Esophagus squamous epithelium (tissue), 5 donors: ENCODE data around the gene ALDH4A1. TPM values are rescaled to one million over a fixed set of nuclear protein-coding genes. Genes with fewer than 3 reads are reported as not detected.

Experiments used
- DNase-seq: peaks from one replicate; lab custom pipeline; 2025; lab: John Stamatoyannopoulos, UW
- H3K27ac ChIP-seq, 4 donors: fragments of 200-600 bp; sonication (generic); one replicate each; pipeline ENCODE4 v1.5.1; 2016 to 2019; ENCODE audit warnings: mild to moderate bottlenecking in 1 of 4
- H3K27me3 ChIP-seq, 4 donors: fragments of 200-600 bp; sonication (generic); 1 replicate in 3 of 4; 2 replicates in 1 of 4; pipeline versions ENCODE4 v1.5.1 to v1.6.0; 2017 to 2021; ENCODE audit warnings: antibody characterized with exemption in 1 of 4
- H3K36me3 ChIP-seq, 3 donors: fragments of 200-600 bp; sonication (generic); one replicate each; pipeline ENCODE4 v1.5.1; 2016 to 2019
- H3K4me1 ChIP-seq, 3 donors: fragments of 200-600 bp; sonication (generic); one replicate each; pipeline ENCODE4 v1.5.1; 2017 to 2019
- H3K4me3 ChIP-seq, 4 donors: fragments of 200-600 bp; sonication (generic); 1 replicate in 3 of 4; 2 replicates in 1 of 4; pipeline ENCODE4 v1.5.1; 2016 to 2019; ENCODE audit warnings: mild to moderate bottlenecking in 2 of 4, moderate library complexity in 1 of 4
- H3K9me3 ChIP-seq, 3 donors: fragments of 200-600 bp; sonication (generic); one replicate each; pipeline ENCODE4 v1.5.1; 2016 to 2019
- POLR2A ChIP-seq, 4 donors: fragments of 450-650 bp; IDR thresholded peaks; one replicate each; pipeline ENCODE4 v1.6.1; 2017; ENCODE audit warnings: antibody characterized with exemption in 4 of 4, mild to moderate bottlenecking in 4 of 4, moderate library complexity in 3 of 4
- WGBS, 2 donors: methylation state at CpG; one replicate each; pipeline ENCODE4 v1.1.5; 2018; 5-methylcytosine and 5-hydroxymethylcytosine counted together
- intact Hi-C: fragments of 100-400 bp; cut with DNase I; formaldehyde crosslinking; loops from one replicate; pipeline ENCODE4 v1.15.0; 2022
- total RNA-seq, 4 donors: library from RNA; depleted of rRNA; stranded (reverse); fragments of >200 nt; gene quantifications; one replicate each; pipeline ENCODE4 v1.1.0, GENCODE V29; 2016
- TF ChIP-seq, protein P1 (sequence below), 6 experiments: fragments of 450-650 bp in 4 of 6; fragments of 200-600 bp in 2 of 6; sonication (generic) in 2 of 6; IDR thresholded peaks; one replicate each; pipeline ENCODE4 v1.5.1; 2016 to 2019; ENCODE audit warnings: antibody characterized with exemption in 6 of 6, mild to moderate bottlenecking in 4 of 6, moderate library complexity in 4 of 6
- donor health status: DM: yes; HTN: yes; CAD: no.

The ALDH4A1 gene
- total RNA-seq, 4 donors from 2014 or later = 36.7 to 59.1 (median 50.3) TPM

DNA sequence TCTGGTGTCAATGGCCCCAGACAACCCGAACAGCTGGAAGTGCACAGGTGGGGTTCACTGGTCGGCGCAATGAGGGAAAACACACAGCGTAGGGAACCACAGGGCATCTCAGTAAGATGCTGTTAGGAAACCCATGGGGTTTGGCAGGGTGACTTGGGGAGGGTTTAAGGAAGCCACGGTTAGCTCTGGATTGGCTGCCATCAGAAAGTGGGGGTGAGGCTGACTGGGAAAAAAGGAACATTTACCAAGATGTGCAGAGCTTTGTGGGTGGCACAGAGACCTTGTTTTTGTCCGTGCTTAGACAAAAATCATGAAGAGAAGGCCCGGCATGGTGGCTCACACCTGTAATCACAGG, 11.0 kb downstream of the ALDH4A1 start:
- intact Hi-C loops = no loop called here
- DNase-seq = no peak
- TF ChIP-seq, protein P1, sequence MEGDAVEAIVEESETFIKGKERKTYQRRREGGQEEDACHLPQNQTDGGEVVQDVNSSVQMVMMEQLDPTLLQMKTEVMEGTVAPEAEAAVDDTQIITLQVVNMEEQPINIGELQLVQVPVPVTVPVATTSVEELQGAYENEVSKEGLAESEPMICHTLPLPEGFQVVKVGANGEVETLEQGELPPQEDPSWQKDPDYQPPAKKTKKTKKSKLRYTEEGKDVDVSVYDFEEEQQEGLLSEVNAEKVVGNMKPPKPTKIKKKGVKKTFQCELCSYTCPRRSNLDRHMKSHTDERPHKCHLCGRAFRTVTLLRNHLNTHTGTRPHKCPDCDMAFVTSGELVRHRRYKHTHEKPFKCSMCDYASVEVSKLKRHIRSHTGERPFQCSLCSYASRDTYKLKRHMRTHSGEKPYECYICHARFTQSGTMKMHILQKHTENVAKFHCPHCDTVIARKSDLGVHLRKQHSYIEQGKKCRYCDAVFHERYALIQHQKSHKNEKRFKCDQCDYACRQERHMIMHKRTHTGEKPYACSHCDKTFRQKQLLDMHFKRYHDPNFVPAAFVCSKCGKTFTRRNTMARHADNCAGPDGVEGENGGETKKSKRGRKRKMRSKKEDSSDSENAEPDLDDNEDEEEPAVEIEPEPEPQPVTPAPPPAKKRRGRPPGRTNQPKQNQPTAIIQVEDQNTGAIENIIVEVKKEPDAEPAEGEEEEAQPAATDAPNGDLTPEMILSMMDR (IDR thresholded peaks at IDR 0.05) = no peak
- no peak for TF ChIP-seq POLR2A (IDR thresholded peaks at IDR 0.05)
- H3K27ac ChIP-seq = no peak overlapping the region
- H3K9me3 ChIP-seq = no peaks in the 10 kb centered on the region
- H3K4me1 ChIP-seq = peaks cover 0 to 48% (median 15%) of the 10 kb centered on the region in 3 donors
- peaks cover 0 to 50% (median 0%) of the 10 kb centered on the region in 3 donors for H3K36me3 ChIP-seq
- no peaks in the 10 kb centered on the region for H3K27me3 ChIP-seq
- WGBS, 2 donors = 79 to 83% methylated on average over 7 of the region's 7 CpGs
- H3K4me3 ChIP-seq = no peak overlapping the region

DNA sequence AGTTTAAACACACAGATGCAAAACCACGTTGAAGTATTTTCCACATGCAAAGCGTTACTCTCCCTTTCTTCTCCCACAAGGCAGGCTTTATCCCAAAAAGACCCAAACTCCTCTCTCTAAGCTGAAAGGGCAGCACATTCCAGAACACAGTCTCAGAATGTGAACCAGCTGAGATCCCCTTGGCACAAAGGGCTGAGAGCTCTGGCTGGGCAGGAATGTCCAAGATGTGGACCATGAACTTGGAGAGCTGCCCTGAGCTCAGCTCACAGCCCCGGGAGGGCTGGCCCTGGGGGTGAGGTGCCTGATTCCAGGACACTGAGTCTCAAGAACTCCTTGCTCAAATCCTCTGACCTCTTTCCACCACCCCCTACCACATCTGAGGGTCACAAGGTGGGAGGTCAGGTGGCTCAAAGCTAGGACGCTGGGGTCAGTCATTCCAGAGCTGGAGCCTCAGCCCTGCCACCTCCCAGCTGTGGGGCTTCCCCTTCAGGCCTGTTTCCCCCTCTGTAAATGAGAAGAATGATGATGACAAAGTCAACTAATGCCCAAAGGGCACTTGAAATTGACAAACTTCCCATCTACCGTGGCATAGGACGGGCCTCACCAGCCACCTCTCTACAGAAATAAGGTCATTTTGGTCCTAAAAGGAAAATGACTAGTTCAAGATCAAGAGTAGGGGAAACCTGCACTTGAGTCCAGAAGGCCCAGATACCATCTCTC, 11.5 kb downstream of the ALDH4A1 start:
- no peaks in the 10 kb centered on the region for H3K27me3 ChIP-seq
- no peaks in the 10 kb centered on the region for H3K9me3 ChIP-seq
- WGBS, 2 donors = 68 to 75% methylated on average over 2 to 4 of the region's 6 CpGs
- intact Hi-C loops = no loop called here
- TF ChIP-seq, protein P1 (IDR thresholded peaks at IDR 0.05) = no peak
- no peak for TF ChIP-seq POLR2A (IDR thresholded peaks at IDR 0.05)
- no peak overlapping the region for H3K4me3 ChIP-seq
- no peak for DNase-seq
- H3K27ac ChIP-seq = peak overlapping the region in 1 of 4 donors; percentile 34
- H3K4me1 ChIP-seq = peaks cover 0 to 49% (median 17%) of the 10 kb centered on the region in 3 donors
- peaks cover 0 to 50% (median 0%) of the 10 kb centered on the region in 3 donors for H3K36me3 ChIP-seq

DNA sequence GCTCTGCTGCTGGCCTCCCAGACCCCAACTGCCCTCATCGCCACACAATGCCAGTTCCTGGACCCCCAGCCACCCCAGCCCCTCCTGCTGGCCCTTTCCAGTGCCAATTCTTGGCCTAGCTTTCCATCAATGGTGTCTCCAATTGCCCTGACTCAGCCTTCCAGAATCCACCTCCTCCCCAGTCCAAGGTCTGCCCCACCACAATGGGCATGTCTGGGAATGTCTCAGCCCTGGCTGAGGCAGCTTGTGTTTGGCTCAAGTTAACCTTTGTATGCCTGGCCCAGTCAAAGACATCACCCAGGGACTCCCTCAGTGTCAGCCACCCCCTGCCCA, 16.4 kb downstream of the ALDH4A1 start:
- intact Hi-C loops = no loop called here
- DNase-seq = no peak
- WGBS, 2 donors = 50 to 55% methylated on average over 1 of the region's 1 CpG
- H3K36me3 ChIP-seq = peaks cover 0 to 67% (median 5%) of the 10 kb centered on the region in 3 donors
- no peaks in the 10 kb centered on the region for H3K9me3 ChIP-seq
- H3K27ac ChIP-seq = peak overlapping the region in 3 of 4 donors; percentile 19 to 48 (median 26)
- H3K27me3 ChIP-seq = no peaks in the 10 kb centered on the region
- TF ChIP-seq POLR2A (IDR thresholded peaks at IDR 0.05) = no peak
- TF ChIP-seq, protein P1 (IDR thresholded peaks at IDR 0.05) = no peak
- peaks cover 9 to 78% (median 22%) of the 10 kb centered on the region in 3 donors for H3K4me1 ChIP-seq
- no peak overlapping the region for H3K4me3 ChIP-seq

DNA sequence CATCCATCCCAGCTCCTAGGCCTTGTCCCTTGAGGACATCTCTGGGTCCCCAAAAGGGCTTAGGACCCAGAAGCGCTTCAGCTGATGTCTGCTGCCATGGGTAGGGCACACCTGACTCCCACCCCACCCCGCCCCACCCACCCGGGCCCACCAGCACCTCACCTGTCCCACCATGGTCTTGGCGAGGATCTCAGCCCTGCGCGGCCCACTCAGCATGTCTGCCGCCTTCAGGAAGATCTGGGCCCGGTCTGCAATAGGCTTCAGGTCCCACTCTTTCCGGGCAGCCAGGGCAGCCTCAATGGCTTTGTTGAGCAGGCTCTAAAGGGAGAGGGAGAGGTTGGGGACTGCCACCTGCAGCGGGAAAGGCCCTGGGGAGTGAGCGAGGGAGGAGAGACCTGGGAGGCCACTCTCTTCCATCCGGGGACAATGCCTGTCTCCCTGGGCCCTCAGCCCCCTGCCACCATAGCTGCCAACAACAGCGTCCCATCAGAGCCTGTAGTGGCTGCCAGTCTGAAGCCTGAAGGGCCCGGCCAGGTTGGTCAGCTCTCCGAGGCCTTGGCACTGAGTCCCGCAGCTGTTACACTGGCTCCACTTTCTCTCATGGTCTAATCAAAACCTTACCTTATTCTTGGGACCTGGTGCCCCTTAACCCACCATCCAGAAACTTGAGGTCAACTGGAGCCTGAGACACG, 16.9 kb downstream of the ALDH4A1 start:
- peak overlapping the region in 1 of 4 donors; percentile 19 for H3K27ac ChIP-seq
- H3K36me3 ChIP-seq = peaks cover 0 to 67% (median 5%) of the 10 kb centered on the region in 3 donors
- H3K4me3 ChIP-seq = no peak overlapping the region
- intact Hi-C loops = no loop called here
- TF ChIP-seq, protein P1 (IDR thresholded peaks at IDR 0.05) = no peak
- TF ChIP-seq POLR2A (IDR thresholded peaks at IDR 0.05) = no peak
- no peaks in the 10 kb centered on the region for H3K27me3 ChIP-seq
- H3K9me3 ChIP-seq = no peaks in the 10 kb centered on the region
- 57 to 70% methylated on average over 4 to 5 of the region's 17 CpGs for WGBS, 2 donors
- peaks cover 9 to 83% (median 18%) of the 10 kb centered on the region in 3 donors for H3K4me1 ChIP-seq
- no peak for DNase-seq

DNA sequence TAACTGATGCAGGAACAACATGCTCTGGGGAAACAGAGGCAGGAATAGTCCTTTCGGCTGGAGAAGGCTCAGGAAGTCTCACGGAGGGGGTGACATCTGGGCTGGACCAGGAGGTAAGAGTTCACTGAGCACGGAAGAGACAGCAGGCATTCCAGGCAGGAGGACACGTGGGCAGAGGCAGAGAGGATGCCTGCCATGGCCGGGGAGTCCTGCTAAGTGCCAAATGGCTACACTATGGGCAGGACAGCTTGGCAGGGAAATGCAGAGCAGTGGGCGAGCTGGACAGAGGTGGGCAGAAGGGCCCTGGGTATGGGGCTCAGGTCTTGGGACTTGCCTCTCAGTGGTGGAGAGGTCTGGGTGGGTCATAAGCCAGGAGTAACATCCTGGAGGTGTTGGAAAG, 17.6 kb downstream of the ALDH4A1 start:
- Histone ChIP-seq H3K27me3 (no peaks in the 10 kb centered on the region), H3K36me3 (peaks cover 0 to 60% (median 5%) of the 10 kb centered on the region in 3 donors), H3K4me1 (peaks cover 9 to 91% (median 23%) of the 10 kb centered on the region in 3 donors), H3K9me3 (no peaks in the 10 kb centered on the region), H3K27ac (no peak overlapping the region), H3K4me3 (no peak overlapping the region)
- no peak for DNase-seq
- TF ChIP-seq, protein P1 (IDR thresholded peaks at IDR 0.05) = no peak
- TF ChIP-seq POLR2A (IDR thresholded peaks at IDR 0.05) = no peak
- WGBS, 2 donors = 75 to 77% methylated on average over 6 of the region's 6 CpGs
- intact Hi-C loops = no loop called here
